GM23338 (cell line): Measurements from ENCODE around the gene BAMBI. TPM values are rescaled to one million over a fixed set of nuclear protein-coding genes. Genes with fewer than 3 reads are reported as not detected.
A peak's percentile ranks its signal among the peaks of the same experiment; 100 is the strongest.

ENCODE experiments used
- ATAC-seq: fragments of 200-7000 bp; cut with Tn5 transposase; 3 replicates; pipeline ENCODE4 v1.9.1; 2020
- DNase-seq: peaks from one replicate; pipeline ENCODE4 v3.0.0-alpha.2; 2015; ENCODE audit warnings: low spot score
- H2AFZ ChIP-seq: fragments of 200-600 bp; sonication (generic); 2 replicates; pipeline ENCODE4 v1.8.0; 2016; ENCODE audit warnings: antibody characterized with exemption, mild to moderate bottlenecking, moderate library complexity
- H3F3A ChIP-seq: fragments of 200-600 bp; sonication (generic); replicated peaks from 2 replicates; pipeline ENCODE4 v1.8.0; 2017; ENCODE audit warnings: antibody characterized with exemption, mixed run types, low read depth
- H3K27ac ChIP-seq: fragments of 200-600 bp; sonication (generic); 2 replicates; pipeline ENCODE4 v1.6.1; 2016; ENCODE audit warnings: low read depth
- H3K27me3 ChIP-seq: fragments of 200-600 bp; sonication (generic); 2 replicates; pipeline ENCODE4 v1.8.0; 2016; ENCODE audit warnings: mild to moderate bottlenecking, mixed run types, moderate library complexity; ENCODE audit not compliant: insufficient read depth
- H3K36me3 ChIP-seq: fragments of 200-600 bp; sonication (generic); 2 replicates; pipeline ENCODE4 v1.8.0; 2016; ENCODE audit warnings: mild to moderate bottlenecking; ENCODE audit not compliant: insufficient read depth
- H3K4me1 ChIP-seq: fragments of 200-600 bp; sonication (generic); 2 replicates; pipeline ENCODE4 v1.8.0; 2016; ENCODE audit warnings: mild to moderate bottlenecking, moderate library complexity; ENCODE audit not compliant: insufficient read depth
- H3K4me2 ChIP-seq: fragments of 200-600 bp; sonication (generic); 2 replicates; pipeline ENCODE4 v1.7.1; 2017; ENCODE audit warnings: mixed run types
- H3K4me3 ChIP-seq: fragments of 200-600 bp; sonication (generic); 2 replicates; pipeline ENCODE4 v1.6.1; 2016; ENCODE audit warnings: mixed run types
- H3K79me2 ChIP-seq: fragments of 200-600 bp; sonication (generic); replicated peaks from 2 replicates; pipeline ENCODE4 v1.8.0; 2017; ENCODE audit warnings: mild to moderate bottlenecking; ENCODE audit not compliant: insufficient read depth
- H3K9me2 ChIP-seq: fragments of 200-600 bp; sonication (generic); 2 replicates; pipeline ENCODE4 v1.8.0; 2017; ENCODE audit not compliant: insufficient read depth
- H4K20me1 ChIP-seq: fragments of 200-600 bp; sonication (generic); replicated peaks from 2 replicates; pipeline ENCODE4 v1.8.0; 2017; ENCODE audit warnings: mild to moderate bottlenecking; ENCODE audit not compliant: insufficient read depth
- H3K27ac Mint-ChIP-seq: 2 replicates; pipeline ENCODE4 v1.8.0; 2020; ENCODE audit warnings: inconsistent platforms, mild to moderate bottlenecking, moderate library complexity, mixed read lengths
- H3K27me3 Mint-ChIP-seq: 3 replicates; pipeline ENCODE4 v1.8.0; 2022; ENCODE audit warnings: low read depth, mild to moderate bottlenecking, moderate library complexity, mixed read lengths, inconsistent platforms; ENCODE audit not compliant: insufficient read depth, poor library complexity
- H3K36me3 Mint-ChIP-seq: 3 replicates; pipeline ENCODE4 v1.8.0; 2021; ENCODE audit warnings: low read depth, mild to moderate bottlenecking, inconsistent platforms, moderate library complexity, mixed read lengths
- H3K4me1 Mint-ChIP-seq: 3 replicates; pipeline ENCODE4 v1.8.0; 2020; ENCODE audit warnings: mild to moderate bottlenecking, inconsistent platforms, mixed read lengths
- H3K4me3 Mint-ChIP-seq: 3 replicates; pipeline ENCODE4 v1.8.0; 2021; ENCODE audit warnings: moderate library complexity, mild to moderate bottlenecking, inconsistent platforms, mixed read lengths
- H3K9me3 Mint-ChIP-seq: 3 replicates; pipeline ENCODE4 v1.8.0; 2020; ENCODE audit warnings: moderate library complexity, mild to moderate bottlenecking, inconsistent platforms, mixed read lengths
- CREB1 ChIP-seq: fragments of 250-450 bp; sonication (Bioruptor Pico); IDR thresholded peaks from 2 replicates; pipeline ENCODE4 v1.5.0; 2020; ENCODE audit warnings: low read depth, mild to moderate bottlenecking, moderate library complexity
- EZH2 ChIP-seq: fragments of 200-600 bp; sonication (generic); IDR thresholded peaks from one replicate; pipeline ENCODE4 v1.8.0; 2017; ENCODE audit warnings: antibody characterized with exemption, mild to moderate bottlenecking, low read depth; ENCODE audit not compliant: unreplicated experiment
- EZH2phosphoT487 ChIP-seq: fragments of 200-600 bp; sonication (generic); IDR thresholded peaks from one replicate; pipeline ENCODE4 v1.8.1; 2018; ENCODE audit warnings: antibody characterized with exemption; ENCODE audit not compliant: unreplicated experiment
- JUNB ChIP-seq: IDR thresholded peaks from one replicate; pipeline ENCODE4 v1.6.1; 2016; ENCODE audit warnings: antibody characterized with exemption; ENCODE audit not compliant: unreplicated experiment
- NANOG ChIP-seq: IDR thresholded peaks from 2 replicates; pipeline ENCODE4 v1.6.1; 2016; ENCODE audit warnings: antibody characterized with exemption, borderline replicate concordance
- POLR2AphosphoS5 ChIP-seq: IDR thresholded peaks from 2 replicates; pipeline ENCODE4 v1.6.1; 2016; ENCODE audit warnings: antibody characterized with exemption, low read depth
- STAT1 ChIP-seq: IDR thresholded peaks from one replicate; pipeline ENCODE4 v1.6.1; 2016; ENCODE audit warnings: antibody characterized with exemption; ENCODE audit not compliant: unreplicated experiment
- ZNF114 ChIP-seq: fragments of 250-450 bp; sonication (Bioruptor Pico); IDR thresholded peaks from 2 replicates; pipeline ENCODE4 v1.5.0; 2020; ENCODE audit warnings: mild to moderate bottlenecking, moderate library complexity
- ZNF331 ChIP-seq: fragments of 250-450 bp; sonication (Bioruptor Pico); IDR thresholded peaks from 2 replicates; pipeline ENCODE4 v1.5.0; 2020; ENCODE audit warnings: low read depth, mild to moderate bottlenecking, moderate library complexity
- polyA plus RNA-seq: library from polyadenylated mRNA; unstranded; fragments of >200 nt; fragmentation: Nextera tagmentation; extraction: Ambion mirVana; gene quantifications from 2 replicates; pipeline ENCODE4 v1.2.1, GENCODE V29; 2016
- total RNA-seq: library from RNA; depleted of rRNA; stranded (reverse); fragments of >200 nt; shearing (Covaris generic); gene quantifications from 2 replicates; pipeline ENCODE4 v1.2.3, GENCODE V29; 2014
- TF ChIP-seq, protein P1 (sequence below): fragments of 250-450 bp; sonication (Bioruptor Pico); IDR thresholded peaks from 2 replicates; pipeline ENCODE4 v1.5.0; 2020; ENCODE audit warnings: mild to moderate bottlenecking, moderate library complexity
- TF ChIP-seq, protein P2 (sequence below): IDR thresholded peaks from one replicate; pipeline ENCODE4 v1.6.1; 2018; ENCODE audit warnings: antibody characterized with exemption; ENCODE audit not compliant: unreplicated experiment
- TF ChIP-seq, protein P3 (sequence below): IDR thresholded peaks from 2 replicates; pipeline ENCODE4 v1.6.1; 2016; ENCODE audit warnings: antibody characterized with exemption

Gene BAMBI
- total and polyA plus RNA-seq, 2 experiments from 2014 or later: 20.1 to 37.5 TPM

DNA sequence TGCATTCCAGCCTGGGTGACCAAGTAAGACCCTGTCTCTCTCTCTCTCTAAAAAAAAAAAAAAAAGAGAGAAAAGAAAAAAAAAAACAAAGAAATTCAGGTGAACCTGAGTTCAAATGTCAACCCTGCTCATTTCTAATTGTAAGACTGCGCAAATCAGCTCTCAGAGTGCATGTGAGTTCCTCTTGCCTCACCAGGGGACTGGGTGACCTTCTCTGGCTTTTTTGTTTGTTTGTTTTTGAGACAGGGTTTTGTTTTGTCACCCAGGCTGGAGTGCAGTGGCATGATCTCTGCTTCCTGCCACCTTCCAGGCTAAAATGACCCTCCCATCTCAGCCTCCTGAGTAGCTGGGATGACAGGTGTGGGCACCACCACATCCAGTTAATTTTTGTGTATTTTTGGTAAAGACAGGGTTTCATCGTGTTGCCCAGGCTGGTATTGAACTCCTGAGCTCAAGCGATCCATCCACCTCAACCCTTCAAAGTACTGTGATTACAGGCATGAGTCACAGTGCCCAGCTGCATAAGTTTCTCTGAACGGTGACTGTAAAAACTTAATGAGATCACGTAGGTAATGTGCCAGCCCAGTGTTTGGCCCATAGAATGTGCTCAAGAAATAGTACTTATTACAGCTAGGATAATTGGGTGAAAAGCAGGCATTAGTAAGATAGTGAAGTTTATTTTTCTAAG lies 45.3 kb upstream of the BAMBI start:
- H3K36me3 ChIP-seq: no peaks in the 10 kb centered on the region
- H3K79me2 ChIP-seq: no peaks in the 10 kb centered on the region
- peaks cover 4% of the 10 kb centered on the region; the same call in 1 of the 2 replicates for H3K9me2 ChIP-seq
- 0 out of 2 replicates have a peak overlapping the region, but pooled peaks have one; percentile 10 for H2AFZ ChIP-seq
- Mint-ChIP-seq H3K9me3 (no peaks in the 10 kb centered on the region), H3K4me1 (peaks cover 4% of the 10 kb centered on the region; the same call in 2 of the 3 replicates), H3K36me3 (no peaks in the 10 kb centered on the region), H3K4me3 (no peak overlapping the region), H3K27me3 (peaks cover 13% of the 10 kb centered on the region), H3K27ac (no peak overlapping the region)
- H4K20me1 ChIP-seq: no peaks in the 10 kb centered on the region
- H3K27ac ChIP-seq: no peak overlapping the region
- DNase-seq (no peak), ATAC-seq (no peak)
- TF ChIP-seq POLR2AphosphoS5 (no peak), EZH2 (no peak), NANOG (no peak), ZNF331 (CRISPR knock-in tag) (no peak), JUNB (no peak), CREB1 (CRISPR knock-in tag) (no peak), EZH2phosphoT487 (no peak), STAT1 (no peak), ZNF114 (no peak)
- TF ChIP-seq, protein P1, sequence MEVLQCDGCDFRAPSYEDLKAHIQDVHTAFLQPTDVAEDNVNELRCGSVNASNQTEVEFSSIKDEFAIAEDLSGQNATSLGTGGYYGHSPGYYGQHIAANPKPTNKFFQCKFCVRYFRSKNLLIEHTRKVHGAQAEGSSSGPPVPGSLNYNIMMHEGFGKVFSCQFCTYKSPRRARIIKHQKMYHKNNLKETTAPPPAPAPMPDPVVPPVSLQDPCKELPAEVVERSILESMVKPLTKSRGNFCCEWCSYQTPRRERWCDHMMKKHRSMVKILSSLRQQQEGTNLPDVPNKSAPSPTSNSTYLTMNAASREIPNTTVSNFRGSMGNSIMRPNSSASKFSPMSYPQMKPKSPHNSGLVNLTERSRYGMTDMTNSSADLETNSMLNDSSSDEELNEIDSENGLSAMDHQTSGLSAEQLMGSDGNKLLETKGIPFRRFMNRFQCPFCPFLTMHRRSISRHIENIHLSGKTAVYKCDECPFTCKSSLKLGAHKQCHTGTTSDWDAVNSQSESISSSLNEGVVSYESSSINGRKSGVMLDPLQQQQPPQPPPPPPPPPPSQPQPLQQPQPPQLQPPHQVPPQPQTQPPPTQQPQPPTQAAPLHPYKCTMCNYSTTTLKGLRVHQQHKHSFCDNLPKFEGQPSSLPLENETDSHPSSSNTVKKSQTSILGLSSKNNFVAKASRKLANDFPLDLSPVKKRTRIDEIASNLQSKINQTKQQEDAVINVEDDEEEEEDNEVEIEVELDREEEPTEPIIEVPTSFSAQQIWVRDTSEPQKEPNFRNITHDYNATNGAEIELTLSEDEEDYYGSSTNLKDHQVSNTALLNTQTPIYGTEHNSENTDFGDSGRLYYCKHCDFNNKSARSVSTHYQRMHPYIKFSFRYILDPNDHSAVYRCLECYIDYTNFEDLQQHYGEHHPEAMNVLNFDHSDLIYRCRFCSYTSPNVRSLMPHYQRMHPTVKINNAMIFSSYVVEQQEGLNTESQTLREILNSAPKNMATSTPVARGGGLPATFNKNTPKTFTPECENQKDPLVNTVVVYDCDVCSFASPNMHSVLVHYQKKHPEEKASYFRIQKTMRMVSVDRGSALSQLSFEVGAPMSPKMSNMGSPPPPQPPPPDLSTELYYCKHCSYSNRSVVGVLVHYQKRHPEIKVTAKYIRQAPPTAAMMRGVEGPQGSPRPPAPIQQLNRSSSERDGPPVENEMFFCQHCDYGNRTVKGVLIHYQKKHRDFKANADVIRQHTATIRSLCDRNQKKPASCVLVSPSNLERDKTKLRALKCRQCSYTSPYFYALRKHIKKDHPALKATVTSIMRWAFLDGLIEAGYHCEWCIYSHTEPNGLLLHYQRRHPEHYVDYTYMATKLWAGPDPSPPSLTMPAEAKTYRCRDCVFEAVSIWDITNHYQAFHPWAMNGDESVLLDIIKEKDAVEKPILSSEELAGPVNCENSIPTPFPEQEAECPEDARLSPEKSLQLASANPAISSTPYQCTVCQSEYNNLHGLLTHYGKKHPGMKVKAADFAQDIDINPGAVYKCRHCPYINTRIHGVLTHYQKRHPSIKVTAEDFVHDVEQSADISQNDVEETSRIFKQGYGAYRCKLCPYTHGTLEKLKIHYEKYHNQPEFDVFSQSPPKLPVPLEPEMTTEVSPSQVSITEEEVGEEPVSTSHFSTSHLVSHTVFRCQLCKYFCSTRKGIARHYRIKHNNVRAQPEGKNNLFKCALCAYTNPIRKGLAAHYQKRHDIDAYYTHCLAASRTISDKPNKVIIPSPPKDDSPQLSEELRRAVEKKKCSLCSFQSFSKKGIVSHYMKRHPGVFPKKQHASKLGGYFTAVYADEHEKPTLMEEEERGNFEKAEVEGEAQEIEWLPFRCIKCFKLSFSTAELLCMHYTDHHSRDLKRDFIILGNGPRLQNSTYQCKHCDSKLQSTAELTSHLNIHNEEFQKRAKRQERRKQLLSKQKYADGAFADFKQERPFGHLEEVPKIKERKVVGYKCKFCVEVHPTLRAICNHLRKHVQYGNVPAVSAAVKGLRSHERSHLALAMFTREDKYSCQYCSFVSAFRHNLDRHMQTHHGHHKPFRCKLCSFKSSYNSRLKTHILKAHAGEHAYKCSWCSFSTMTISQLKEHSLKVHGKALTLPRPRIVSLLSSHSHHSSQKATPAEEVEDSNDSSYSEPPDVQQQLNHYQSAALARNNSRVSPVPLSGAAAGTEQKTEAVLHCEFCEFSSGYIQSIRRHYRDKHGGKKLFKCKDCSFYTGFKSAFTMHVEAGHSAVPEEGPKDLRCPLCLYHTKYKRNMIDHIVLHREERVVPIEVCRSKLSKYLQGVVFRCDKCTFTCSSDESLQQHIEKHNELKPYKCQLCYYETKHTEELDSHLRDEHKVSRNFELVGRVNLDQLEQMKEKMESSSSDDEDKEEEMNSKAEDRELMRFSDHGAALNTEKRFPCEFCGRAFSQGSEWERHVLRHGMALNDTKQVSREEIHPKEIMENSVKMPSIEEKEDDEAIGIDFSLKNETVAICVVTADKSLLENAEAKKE (CRISPR knock-in tag): no peak
- TF ChIP-seq, protein P2, sequence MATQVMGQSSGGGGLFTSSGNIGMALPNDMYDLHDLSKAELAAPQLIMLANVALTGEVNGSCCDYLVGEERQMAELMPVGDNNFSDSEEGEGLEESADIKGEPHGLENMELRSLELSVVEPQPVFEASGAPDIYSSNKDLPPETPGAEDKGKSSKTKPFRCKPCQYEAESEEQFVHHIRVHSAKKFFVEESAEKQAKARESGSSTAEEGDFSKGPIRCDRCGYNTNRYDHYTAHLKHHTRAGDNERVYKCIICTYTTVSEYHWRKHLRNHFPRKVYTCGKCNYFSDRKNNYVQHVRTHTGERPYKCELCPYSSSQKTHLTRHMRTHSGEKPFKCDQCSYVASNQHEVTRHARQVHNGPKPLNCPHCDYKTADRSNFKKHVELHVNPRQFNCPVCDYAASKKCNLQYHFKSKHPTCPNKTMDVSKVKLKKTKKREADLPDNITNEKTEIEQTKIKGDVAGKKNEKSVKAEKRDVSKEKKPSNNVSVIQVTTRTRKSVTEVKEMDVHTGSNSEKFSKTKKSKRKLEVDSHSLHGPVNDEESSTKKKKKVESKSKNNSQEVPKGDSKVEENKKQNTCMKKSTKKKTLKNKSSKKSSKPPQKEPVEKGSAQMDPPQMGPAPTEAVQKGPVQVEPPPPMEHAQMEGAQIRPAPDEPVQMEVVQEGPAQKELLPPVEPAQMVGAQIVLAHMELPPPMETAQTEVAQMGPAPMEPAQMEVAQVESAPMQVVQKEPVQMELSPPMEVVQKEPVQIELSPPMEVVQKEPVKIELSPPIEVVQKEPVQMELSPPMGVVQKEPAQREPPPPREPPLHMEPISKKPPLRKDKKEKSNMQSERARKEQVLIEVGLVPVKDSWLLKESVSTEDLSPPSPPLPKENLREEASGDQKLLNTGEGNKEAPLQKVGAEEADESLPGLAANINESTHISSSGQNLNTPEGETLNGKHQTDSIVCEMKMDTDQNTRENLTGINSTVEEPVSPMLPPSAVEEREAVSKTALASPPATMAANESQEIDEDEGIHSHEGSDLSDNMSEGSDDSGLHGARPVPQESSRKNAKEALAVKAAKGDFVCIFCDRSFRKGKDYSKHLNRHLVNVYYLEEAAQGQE: no peak
- TF ChIP-seq, protein P3, sequence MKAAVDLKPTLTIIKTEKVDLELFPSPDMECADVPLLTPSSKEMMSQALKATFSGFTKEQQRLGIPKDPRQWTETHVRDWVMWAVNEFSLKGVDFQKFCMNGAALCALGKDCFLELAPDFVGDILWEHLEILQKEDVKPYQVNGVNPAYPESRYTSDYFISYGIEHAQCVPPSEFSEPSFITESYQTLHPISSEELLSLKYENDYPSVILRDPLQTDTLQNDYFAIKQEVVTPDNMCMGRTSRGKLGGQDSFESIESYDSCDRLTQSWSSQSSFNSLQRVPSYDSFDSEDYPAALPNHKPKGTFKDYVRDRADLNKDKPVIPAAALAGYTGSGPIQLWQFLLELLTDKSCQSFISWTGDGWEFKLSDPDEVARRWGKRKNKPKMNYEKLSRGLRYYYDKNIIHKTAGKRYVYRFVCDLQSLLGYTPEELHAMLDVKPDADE: no peak
- H3K4me3 ChIP-seq: no peak overlapping the region
- H3K27me3 ChIP-seq: no peaks in the 10 kb centered on the region
- no peak overlapping the region for H3K4me2 ChIP-seq
- no peaks in the 10 kb centered on the region for H3K4me1 ChIP-seq
- no peaks in the 10 kb centered on the region for H3F3A ChIP-seq
